OCI-LY7 (cell line): ENCODE measurements around the gene CYRIA.

Experiments used
- EZH2phosphoT487 ChIP-seq: fragments of 200-600 bp; sonication (generic); IDR thresholded peaks from 2 replicates; pipeline ENCODE4 v1.6.1; 2018; ENCODE audit warnings: low read depth, borderline replicate concordance, mild to moderate bottlenecking, mixed run types, antibody characterized with exemption, low read length, moderate library complexity, mixed read lengths
- TF ChIP-seq, protein P1 (sequence below): fragments of 200-600 bp; sonication (generic); conservative IDR thresholded peaks from 2 replicates; pipeline ENCODE4 v1.5.1; 2014; ENCODE audit warnings: mild to moderate bottlenecking, antibody characterized with exemption, low read length, moderate library complexity, mixed read lengths

GRCh38 chr2:16664052-16664731 lies 1.4 kb downstream of the CYRIA start:
- TF ChIP-seq, protein P1, sequence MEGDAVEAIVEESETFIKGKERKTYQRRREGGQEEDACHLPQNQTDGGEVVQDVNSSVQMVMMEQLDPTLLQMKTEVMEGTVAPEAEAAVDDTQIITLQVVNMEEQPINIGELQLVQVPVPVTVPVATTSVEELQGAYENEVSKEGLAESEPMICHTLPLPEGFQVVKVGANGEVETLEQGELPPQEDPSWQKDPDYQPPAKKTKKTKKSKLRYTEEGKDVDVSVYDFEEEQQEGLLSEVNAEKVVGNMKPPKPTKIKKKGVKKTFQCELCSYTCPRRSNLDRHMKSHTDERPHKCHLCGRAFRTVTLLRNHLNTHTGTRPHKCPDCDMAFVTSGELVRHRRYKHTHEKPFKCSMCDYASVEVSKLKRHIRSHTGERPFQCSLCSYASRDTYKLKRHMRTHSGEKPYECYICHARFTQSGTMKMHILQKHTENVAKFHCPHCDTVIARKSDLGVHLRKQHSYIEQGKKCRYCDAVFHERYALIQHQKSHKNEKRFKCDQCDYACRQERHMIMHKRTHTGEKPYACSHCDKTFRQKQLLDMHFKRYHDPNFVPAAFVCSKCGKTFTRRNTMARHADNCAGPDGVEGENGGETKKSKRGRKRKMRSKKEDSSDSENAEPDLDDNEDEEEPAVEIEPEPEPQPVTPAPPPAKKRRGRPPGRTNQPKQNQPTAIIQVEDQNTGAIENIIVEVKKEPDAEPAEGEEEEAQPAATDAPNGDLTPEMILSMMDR: no peak
- no peak for TF ChIP-seq EZH2phosphoT487
